NCI-H446 (cell line): ENCODE data around the gene DUSP16.
"Not testable (repeated sequence)": the region's sequence is repeated elsewhere in the genome, so short reads cannot be mapped to it uniquely, and the experiment has no call there.

Experiments used
- DNase-seq, 2 experiments: peaks; one replicate each; lab custom pipeline; 2025; lab: John Stamatoyannopoulos, UW

The DUSP16 gene

GRCh38 chr12:12521044-12521485, 41.6 kb downstream of the DUSP16 start:
- DNase-seq = no peak

GRCh38 chr12:12520273-12520672, 42.4 kb downstream of the DUSP16 start:
- DNase-seq = no peak

- DNase-seq = no peak
These were observed 43.2 kb downstream of the DUSP16 start for GRCh38 chr12:12519354-12519998.

- no peak for DNase-seq
These were observed 43.7 kb downstream of the DUSP16 start for GRCh38 chr12:12518919-12519318.

- DNase-seq = no peak
These were observed 44.2 kb downstream of the DUSP16 start for GRCh38 chr12:12518464-12518845.

GRCh38 chr12:12513416-12514006, 49.2 kb downstream of the DUSP16 start:
- DNase-seq = no peak

GRCh38 chr12:12511895-12512711, 50.6 kb downstream of the DUSP16 start:
- no peak for DNase-seq

GRCh38 chr12:12511021-12511783, 51.5 kb downstream of the DUSP16 start:
- DNase-seq = no peak

- no peak for DNase-seq
These were observed 52.1 kb downstream of the DUSP16 start for GRCh38 chr12:12510551-12510950.

- no peak for DNase-seq
These were observed 52.5 kb downstream of the DUSP16 start for GRCh38 chr12:12510141-12510540.

GRCh38 chr12:12508612-12509011, 54.1 kb downstream of the DUSP16 start:
- DNase-seq = no peak

GRCh38 chr12:12507121-12507520, 55.5 kb downstream of the DUSP16 start:
- DNase-seq = no peak

- DNase-seq = no peak
These were observed 56.2 kb downstream of the DUSP16 start for GRCh38 chr12:12506496-12506890.

GRCh38 chr12:12505544-12506495, 56.8 kb downstream of the DUSP16 start:
- no peak for DNase-seq

- DNase-seq = no peak
These were observed 59.1 kb downstream of the DUSP16 start for GRCh38 chr12:12503384-12504078.

GRCh38 chr12:12502815-12503151, 59.9 kb downstream of the DUSP16 start:
- DNase-seq = no peak

- DNase-seq = not testable (repeated sequence)
These were observed 60.4 kb downstream of the DUSP16 start for GRCh38 chr12:12502130-12502814.

- DNase-seq = no peak
These were observed 61.5 kb downstream of the DUSP16 start for GRCh38 chr12:12501121-12501520.

GRCh38 chr12:12499909-12500604, 62.6 kb downstream of the DUSP16 start:
- no peak for DNase-seq
